DMS79 (cell line): Measurements from ENCODE around the gene LTB4R2.

Source experiments
- DNase-seq: peaks from one replicate; lab custom pipeline; 2025; lab: John Stamatoyannopoulos, UW

Gene LTB4R2

DNA sequence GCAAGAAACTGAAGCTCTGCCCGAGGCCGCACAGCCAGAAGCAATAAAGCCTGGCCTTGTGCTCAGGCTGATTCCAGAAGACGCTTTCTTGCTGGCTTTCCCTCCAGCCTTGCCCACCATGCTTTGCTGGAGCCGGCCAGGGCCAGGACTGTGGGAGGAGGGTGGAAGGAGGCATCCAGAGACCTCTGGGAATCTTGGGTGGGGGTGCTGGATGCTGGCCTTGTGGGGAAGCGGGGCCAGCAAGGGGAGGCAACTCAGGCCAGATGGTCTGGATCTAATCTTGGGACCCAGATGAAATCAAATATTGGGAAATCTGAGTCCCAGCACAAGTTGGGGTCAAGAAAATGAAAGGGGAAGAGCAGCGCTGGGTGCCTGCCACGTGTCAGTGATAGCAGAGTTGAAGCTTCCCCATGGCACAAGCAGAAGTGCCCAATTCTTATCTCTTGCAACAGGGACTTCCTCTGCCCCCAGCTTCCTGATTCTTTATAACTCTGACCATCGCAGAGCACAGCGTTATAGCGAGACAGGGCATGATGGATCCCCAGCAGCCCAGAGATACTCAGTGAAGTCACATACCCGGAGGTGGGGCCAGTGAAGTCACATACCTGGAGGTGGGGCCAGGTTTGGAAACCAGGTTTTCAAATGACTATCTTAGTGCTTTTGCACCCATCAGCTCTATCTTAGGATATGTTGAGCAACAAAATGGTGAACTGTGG is 32.2 kb upstream of the LTB4R2 start:
- DNase-seq = no peak

- DNase-seq = no peak
These were observed 31.5 kb upstream of the LTB4R2 start for GRCh38 chr14:24278424-24278823.

- no peak for DNase-seq
These were observed 30.4 kb upstream of the LTB4R2 start for GRCh38 chr14:24279301-24280186.

DNA sequence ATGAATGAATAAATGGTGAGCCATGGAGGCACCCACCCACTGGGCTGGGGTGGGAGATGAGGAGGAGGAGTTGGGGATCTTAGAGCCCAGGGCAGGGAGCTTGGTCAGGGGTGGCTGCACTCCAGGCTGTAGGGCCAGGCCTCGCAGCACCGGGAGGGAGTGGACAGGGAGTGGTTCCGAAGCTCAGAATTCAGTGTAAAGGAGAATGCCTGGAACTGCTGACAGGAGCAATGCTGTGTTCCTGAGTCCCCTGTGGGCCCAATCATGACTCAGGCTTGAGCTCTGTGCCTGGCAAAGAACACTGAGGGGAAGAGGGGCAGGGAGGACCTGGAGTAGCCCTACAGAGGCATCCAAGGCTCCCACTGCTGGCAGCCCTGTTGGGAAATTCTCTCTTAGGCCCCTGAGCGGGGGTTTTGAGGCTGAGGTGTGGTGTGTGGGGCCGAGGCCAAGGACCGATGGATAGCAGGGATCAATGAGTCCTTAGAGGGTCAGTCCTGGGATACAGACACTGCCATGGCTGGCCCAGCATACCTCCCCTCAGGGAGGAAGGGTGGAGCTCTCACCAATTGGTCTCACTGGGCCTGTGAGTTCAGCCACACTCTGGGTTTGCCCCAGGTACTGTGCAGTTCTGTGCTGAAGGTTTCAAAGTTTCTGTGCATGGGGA is 29.0 kb upstream of the LTB4R2 start:
- DNase-seq = no peak

DNA sequence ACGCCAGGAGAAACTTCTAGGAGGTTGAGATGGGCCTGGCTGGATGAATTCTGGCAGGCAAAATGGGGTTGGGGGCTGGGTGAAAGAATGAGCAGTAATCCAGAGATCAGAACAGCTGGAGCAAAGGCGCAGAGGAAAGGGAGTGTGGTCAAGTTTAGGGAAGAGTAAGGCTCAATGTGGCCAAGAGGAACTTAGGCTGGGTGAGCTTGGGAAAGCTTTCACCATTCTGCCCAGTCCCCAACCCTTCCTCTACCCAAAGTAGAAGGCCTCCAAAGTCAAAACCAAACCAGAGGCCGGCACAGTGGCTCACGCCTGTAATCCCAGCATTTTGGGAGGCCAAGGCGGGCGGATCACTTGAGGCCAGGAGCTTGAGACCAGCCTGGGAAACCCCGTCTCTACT is 28.3 kb upstream of the LTB4R2 start:
- DNase-seq = no peak

DNA sequence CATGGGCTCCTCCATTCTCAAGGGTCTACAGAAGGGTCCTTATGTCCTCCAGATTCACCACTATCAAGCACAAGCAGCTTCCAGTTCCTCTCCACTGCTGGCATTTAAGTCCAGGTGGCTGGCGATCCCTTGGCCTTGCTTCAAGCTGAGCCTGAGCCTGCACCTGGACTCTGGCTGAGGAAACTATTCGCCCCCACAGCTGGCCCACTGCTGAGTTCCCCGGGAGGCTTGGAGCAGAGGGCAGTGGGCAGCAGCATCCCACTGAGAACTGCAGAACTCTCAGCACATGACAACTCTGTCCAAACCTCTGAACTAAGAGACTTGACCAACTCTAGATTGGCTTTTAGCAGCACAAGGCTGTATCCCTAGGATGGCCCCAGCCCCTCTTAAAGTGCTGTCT is 27.2 kb upstream of the LTB4R2 start:
- peak; percentile 28 for DNase-seq

- DNase-seq = no peak
These were observed 26.0 kb upstream of the LTB4R2 start for GRCh38 chr14:24283796-24284460.

GRCh38 chr14:24284501-24285035 is 25.4 kb upstream of the LTB4R2 start:
- no peak for DNase-seq

GRCh38 chr14:24285351-24285750 is 24.6 kb upstream of the LTB4R2 start:
- DNase-seq = no peak

- no peak for DNase-seq
These were observed 22.9 kb upstream of the LTB4R2 start for GRCh38 chr14:24286996-24287395.

GRCh38 chr14:24289649-24290280 is 20.2 kb upstream of the LTB4R2 start:
- no peak for DNase-seq

DNA sequence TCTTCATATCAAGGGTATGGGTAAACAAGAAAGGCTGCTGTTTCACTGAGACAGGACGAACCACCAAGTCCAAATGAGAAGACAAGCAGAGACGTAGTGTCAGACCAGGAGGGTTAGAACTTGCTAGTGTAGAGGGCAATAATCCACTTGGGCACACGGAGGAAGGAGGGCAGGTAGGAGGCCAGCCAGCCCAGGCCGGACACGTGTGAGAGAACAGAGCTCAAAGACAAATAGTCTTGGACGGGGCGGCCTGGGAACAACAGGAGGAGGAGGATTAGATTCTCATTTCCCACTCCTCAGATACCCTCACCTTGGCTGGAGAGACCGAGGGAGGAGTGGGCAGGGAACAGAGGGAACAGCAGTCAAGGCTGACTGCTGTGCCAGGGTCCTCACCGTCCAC is 19.2 kb upstream of the LTB4R2 start:
- no peak for DNase-seq

GRCh38 chr14:24291446-24292117 is 18.4 kb upstream of the LTB4R2 start:
- DNase-seq = no peak

DNA sequence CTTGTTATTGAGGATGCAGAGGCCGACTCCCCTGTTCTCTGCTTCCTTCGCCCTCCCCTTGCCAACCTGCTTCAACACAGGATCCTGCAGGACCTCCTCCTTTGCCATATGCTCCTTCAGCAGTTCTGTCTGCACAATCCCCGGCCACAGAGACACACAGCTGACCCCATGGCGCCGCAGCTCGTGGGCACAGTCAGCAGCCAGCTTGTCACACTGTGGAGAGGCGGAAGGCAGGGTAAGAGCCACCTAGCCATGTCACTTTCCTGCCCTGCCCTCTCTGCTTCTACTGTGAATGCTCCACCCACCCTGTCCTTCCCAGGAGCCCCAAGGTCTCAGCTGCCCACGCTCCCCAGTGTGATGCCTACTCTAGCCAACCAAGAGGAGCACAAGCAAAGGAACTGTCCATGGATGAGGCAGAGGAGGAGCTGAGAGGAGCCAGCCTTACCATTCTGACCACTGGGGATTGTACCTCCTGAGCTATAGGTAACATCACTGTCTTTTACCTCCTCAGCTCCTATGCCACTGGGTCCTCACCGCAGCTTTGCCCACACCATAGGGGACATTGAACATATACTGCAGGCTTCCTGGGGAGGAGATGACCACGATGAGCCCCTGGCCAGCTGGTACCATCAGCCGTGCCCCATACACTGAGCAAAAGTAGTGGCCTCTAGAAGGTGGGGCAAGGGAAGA is 17.7 kb upstream of the LTB4R2 start:
- no peak for DNase-seq

- DNase-seq = no peak
These were observed 16.4 kb upstream of the LTB4R2 start for GRCh38 chr14:24293525-24293924.

GRCh38 chr14:24296341-24297157 is 13.4 kb upstream of the LTB4R2 start:
- DNase-seq = peak; percentile 55

DNA sequence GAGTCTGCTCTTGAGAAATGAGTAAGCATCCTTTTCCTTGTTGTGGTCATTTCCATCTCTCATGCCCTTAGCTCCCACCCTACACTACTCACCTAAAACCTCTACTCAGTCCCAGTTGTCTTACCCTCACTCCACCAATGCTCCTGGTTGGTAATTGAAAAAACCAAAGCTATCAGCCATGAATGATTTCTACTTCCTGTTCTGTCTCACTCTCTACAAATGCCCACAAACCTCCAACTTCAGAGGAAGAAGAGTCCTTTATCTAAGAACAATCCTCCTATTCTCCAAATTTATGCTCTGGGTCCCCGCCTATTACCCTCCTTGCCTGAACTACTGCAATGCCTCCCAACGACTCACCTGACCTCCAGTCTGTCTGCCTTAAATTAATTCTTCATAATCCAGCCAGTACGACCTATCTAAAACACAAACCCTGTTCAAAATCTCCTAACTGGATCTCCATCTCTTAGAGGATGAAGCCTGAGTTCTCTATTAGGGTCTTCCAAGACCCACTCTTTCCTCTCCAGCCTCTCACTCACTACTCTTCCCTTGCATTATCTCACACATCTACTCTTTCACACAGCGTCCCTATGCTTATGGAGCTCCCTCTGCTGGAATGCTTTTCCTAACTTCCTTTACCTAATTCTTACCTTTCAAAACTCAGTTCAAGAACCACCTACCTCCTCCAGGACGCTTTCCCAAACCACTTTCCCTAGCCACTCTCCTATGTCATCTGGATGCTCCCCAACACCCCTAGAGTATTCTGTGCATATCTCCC is 12.6 kb upstream of the LTB4R2 start:
- no peak for DNase-seq

GRCh38 chr14:24298892-24299254 is 11.1 kb upstream of the LTB4R2 start:
- no peak for DNase-seq
